Skin epidermis (tissue), 12 donors: ENCODE measurements around the gene PCBP3.
"Not testable (repeated sequence)": the region's sequence is repeated elsewhere in the genome, so short reads cannot be mapped to it uniquely, and the experiment has no call there.

Experiments
- H3K27ac ChIP-seq, 21 experiments: fragments of 200-600 bp; sonication (generic) in 11 of 21; one replicate each; pipeline ENCODE4 v1.5.0; 2020; ENCODE audit warnings: mild to moderate bottlenecking in 3 of 21, inconsistent platforms in 2 of 21, moderate library complexity in 2 of 21
- H3K4me3 ChIP-seq, 7 experiments: fragments of 200-600 bp; sonication (generic) in 2 of 7; one replicate each; pipeline ENCODE4 v1.5.0; 2020; ENCODE audit warnings: inconsistent platforms in 2 of 7, mild to moderate bottlenecking in 2 of 7, moderate library complexity in 1 of 7

PCBP3 gene

DNA sequence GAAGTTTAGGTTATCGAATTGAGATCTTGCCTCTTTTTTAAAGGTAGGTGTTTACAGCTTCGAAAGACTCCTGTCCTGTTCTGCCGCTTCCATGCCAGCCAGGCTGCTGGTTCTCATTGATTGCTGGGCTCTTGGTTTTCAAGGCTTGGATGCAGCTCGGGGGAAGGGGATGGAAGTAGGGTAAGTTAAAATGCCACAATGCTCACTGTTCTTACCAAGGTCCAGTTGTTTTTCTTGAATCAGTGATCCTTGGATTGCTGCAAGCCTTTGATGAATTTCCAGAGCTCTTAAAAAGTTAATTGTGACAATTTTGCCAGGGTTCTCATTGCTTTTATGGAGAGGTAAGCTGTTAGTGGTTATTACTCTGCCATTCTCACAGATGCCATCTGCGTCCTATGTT is 74.9 kb downstream of the PCBP3 start:
- H3K27ac ChIP-seq, result no peak overlapping the region
- H3K4me3 ChIP-seq, result no peak overlapping the region

DNA sequence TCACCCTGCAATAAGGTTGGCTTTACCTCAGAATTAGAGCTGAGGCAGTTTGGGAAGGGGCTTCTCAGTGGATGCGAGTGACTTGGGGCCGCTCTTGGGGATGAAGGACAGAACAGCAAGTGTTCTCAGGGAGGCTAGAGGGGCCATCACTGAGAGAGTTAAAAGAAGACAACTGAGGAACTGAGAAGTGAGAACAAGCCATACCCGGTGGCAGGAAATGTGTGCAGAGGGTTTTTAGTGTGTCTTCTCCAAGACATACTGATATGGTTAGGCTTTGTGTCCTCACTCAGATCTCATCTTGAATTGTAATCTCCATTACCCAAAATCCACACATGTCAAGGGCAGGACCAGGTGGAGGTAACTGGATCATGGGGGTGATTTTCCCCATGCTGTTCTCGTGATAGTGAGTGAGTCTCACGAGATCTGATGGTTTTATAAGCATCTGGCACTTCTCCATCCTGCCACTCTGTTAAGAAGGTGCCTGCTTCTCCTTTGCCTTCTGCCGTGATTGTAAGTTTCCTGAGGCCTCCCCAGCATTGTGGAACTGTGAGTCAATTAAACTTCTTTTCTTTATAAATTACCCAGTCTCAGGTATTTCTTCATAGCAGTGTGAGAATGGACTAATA is 75.8 kb downstream of the PCBP3 start:
- no peak overlapping the region for H3K4me3 ChIP-seq
- H3K27ac ChIP-seq, result no peak overlapping the region

DNA sequence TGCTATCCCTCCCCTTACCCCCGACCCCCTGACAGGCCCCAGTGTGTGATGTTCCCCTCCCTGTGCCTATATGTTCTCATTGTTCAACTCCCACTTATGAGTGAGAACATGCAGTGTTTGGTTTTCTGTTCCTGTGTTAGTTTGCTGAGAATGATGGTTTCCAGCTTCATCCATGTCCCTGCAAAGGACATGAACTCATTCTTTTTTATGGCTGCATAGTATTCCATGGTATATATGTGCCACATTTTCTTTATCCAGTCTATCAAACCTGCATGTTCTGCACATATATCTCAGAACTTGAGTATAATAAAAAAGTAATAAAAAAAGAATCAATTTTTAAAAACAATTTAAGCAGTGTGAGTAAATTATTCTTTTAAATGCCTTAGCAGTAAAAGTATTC is 76.7 kb downstream of the PCBP3 start:
- H3K4me3 ChIP-seq, H3K27ac ChIP-seq: not testable (repeated sequence)

DNA sequence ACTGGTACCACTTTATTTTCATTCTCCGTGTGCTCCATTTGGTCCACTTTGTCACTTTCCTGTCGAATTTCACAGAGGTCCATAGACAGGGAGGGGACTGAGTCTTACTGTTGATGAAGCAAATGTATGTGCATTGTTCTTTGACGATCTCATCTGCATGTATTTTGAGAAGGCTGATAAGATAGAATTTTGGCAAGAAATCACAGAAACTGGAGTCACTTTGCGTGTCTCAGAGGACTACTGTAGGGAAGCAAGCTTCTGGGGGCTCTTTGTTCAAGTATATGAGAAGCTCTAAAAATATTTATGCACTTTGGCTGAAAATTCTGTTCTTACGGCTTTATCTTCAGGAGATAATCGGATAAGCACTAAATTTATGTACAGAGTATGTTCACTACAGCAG is 78.1 kb downstream of the PCBP3 start:
- Histone ChIP-seq H3K27ac (no peak overlapping the region), H3K4me3 (no peak overlapping the region)

DNA sequence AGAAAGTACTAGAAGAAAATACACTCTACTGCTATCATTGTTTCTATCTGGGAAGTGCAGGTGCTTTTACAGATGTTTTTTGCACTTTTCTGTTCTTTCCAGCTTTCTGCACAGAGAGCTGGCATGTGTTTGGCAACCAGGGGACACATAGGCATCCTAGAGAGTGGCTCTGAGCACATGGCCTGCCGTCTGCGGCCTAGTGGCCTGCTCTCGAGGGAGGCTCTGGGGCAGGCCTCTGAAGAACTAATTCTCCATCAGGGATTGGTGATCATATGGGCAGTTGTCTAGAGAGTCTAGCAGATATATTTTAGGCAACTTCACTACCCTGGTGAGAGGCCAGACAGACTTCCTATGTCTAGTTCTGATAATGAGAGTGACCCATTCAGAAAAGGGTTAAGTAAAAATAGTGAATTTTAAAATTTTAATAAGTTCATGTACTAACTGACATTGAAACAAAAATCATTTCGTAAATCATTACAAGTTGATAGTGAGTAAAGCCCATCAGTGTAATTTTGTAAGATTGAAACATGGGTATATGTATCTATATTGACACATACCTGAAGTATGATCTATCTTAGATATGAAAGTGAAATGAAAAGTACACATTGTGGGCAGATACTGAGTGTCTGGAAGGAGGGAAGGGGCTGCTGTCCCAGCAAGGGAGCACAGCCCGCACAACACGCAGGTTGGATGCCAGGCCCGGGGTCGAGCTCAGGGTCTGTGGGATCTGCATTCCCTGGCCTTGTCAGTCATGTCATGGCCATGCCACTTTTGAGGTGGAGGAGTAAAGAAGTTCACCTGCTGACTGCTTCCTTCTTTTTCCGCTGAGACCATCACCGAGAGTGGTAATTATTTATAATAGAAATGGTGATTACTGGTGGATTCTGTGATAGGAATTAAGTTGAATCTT is 79.8 kb downstream of the PCBP3 start:
- Histone ChIP-seq H3K4me3 (no peak overlapping the region), H3K27ac (no peak overlapping the region)

DNA sequence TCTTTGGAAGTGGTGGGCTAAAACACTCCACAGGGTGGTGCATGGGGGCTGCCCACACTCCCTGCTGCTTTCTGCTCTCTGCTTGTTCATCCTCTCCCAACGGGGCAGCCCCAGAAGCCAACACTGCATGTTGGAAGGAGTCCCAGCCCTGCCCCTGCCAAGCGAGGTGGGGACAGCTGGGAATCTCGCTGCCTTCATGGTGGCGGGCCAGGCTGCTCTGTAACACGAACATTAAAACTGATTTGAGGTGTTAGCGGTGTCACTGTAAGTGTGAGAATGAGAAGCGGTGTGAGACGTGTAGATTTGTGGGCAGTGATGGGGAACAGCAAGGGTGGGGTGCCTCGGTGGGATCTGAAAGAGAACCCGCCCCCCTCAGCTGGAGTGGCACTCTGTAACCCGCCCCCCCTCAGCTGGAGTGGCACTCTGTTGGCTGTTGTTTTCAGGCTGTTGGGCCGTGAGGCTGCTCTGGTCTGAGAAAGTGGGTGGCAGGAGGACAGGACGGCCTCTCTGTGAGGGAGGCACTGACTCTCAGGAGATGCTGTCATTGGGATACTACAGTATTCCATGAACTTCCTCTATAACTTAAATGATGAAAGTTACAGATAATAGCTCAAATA is 80.9 kb downstream of the PCBP3 start:
- H3K4me3 ChIP-seq, result no peak overlapping the region
- no peak overlapping the region for H3K27ac ChIP-seq

DNA sequence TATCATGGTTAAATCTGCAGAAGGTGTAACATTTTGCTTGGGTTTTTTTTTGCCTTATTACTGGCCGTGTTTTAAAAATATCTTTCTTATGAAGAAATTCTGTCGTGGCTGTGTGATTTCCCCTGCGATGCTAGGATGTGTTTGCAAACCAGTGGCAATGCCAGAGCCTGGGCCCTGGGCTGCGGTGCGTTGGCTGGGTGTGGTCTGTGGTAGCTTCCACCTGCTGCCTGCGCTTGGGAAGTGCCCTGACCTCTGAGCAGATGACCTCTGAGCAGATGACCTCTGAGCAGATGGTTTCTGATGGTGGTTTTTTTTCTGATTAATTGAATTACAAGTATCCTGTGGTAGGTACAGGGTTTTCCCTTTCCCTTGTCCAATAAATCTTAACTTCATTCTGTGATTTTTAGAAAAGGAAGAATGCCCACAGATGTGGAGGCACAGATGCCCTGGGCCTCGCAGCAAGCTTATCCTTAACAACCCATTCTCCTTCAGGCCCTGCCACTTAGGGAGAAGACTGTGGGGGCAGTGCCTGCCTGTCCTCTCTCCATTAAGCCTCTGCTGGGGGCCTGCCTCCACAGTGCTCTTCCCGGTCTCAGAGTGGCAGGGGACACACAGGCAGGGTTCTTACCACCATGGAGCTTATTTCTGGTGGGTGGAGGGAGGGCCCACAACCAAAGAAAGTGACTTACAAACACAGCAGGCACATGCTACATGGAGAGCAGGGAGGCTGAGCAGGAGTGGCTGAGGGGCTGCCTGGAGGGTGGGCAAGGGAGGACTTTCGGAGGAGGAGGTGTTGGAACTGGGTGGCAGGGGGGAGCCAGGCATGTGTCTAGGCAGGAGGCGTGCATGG is 81.7 kb downstream of the PCBP3 start:
- no peak overlapping the region for H3K27ac ChIP-seq
- no peak overlapping the region for H3K4me3 ChIP-seq

DNA sequence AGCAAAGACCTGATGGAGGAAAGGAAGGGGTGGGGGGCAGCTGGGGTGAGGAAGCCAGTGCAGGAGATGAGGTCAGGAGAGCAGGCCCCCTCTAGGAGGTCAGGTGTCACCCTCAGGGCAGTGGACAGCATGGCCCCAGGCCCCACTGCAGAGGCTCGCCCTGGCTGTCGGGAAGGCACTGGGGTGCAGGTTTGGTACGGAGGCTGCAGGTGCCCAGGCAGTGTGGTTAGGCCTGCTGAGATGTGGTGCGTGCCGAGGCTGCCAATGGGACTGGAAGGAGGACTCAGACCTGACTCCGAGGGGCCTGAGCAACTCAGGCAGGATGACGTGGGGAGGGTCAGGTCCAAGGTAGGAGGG is 82.3 kb downstream of the PCBP3 start:
- Histone ChIP-seq H3K4me3 (no peak overlapping the region), H3K27ac (no peak overlapping the region)

DNA sequence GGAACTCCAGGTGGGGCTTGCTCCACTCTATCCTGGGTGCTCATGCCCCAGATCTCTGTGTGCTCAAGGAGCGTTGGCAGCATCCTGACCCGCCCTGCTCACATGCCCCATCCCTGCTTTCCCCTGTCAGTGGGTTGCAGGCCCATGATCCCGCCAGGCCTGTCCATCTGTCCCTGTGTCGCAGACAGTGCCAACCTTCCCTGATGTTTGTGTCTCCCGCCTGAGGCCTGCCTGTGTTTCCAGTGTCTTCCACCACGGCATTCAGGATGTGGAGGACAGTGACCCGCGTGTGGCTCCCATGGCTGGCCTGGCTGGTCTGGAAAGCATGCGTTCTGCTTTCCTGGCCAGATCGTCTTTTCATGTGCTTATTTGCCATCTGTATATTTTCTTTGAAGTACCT is 82.9 kb downstream of the PCBP3 start:
- no peak overlapping the region for H3K4me3 ChIP-seq
- no peak overlapping the region for H3K27ac ChIP-seq

DNA sequence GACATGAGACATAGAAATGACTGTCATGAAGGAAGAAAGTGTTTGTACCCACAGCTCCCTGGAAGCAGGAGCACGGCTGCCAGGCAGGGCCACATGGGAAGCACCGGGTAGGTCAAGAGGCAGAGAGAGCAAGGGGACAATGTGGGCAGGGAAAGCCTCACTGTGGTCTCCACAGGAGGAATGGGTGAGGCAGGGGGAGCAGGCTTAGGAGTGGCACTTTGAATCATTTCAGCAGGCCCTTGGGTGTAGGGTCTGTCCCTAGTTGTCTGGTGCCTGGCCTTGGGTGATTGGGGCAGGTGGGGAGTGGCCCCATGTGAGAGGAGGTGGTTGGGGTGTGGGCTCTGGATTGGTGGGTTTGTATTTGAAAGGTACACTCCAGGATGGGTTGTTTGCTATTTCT is 83.9 kb downstream of the PCBP3 start:
- no peak overlapping the region for H3K27ac ChIP-seq
- H3K4me3 ChIP-seq, result no peak overlapping the region

DNA sequence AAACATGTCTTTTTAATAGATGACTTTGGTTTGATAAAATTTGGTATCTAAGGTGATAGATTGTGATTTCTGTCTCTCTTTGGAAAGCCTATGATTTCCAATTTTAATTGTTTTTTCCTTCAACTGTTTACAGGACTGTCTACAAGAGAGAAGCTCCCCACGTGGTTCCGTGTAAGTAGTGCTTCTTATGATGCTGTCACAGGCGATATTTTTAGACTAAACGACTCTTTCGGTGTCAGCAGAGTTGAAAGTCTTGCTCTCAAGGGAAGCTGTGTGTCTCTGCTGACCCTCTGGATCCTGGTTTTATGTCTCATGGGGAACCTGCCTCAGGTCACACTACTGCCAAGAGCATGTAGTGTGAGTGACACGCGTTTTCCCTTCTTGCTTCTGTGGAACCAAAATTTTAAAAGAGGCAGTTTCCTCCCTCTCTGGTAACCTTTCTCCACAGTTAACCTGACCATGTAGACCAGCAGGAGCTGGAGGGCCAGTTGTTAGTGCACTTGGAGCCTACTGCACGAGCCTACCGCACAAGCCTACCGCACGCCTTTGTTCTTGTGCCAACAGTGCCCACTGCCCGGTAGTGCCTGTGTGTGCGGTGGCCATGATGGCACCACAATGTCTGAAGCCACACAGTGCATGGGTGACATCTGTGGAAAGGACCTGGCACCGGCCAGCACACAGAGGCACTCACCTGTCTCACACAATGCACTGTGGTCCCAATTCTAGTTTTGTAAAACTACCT is 91.9 kb downstream of the PCBP3 start:
- Histone ChIP-seq H3K4me3 (no peak overlapping the region), H3K27ac (no peak overlapping the region)

DNA sequence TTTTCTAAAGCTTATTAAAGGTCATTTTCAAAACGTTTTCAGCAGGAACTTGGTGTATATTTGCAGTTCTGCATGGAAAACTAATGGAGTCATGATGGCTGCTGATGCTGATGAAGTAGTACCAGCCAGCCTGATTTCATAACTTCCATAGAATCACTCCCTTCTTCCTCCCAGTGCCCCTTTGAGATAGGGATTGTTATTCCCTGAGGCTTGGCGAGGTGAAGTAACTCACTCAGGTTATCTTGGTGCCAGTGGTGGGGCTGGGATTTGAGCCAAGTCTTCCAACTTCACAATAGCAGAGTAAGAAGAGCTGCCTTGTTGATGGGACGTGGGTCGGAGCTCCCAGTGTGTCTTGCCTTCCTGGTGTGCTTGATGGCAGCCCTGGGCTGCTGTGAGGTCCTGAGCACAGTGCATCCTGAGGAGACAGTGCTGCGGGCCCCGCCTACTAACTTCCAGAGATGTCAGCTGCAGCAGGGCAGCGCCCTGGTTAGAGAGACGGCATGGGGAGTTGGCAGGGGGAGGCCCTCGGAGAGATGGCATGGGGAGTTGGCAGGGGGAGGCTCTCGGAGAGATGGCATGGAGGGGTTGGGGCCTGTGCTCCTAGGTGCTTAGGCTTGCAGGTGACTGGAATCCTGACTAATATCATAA is 92.6 kb downstream of the PCBP3 start:
- peak overlapping the region in 1 of 21 experiments; percentile 59 for H3K27ac ChIP-seq

DNA sequence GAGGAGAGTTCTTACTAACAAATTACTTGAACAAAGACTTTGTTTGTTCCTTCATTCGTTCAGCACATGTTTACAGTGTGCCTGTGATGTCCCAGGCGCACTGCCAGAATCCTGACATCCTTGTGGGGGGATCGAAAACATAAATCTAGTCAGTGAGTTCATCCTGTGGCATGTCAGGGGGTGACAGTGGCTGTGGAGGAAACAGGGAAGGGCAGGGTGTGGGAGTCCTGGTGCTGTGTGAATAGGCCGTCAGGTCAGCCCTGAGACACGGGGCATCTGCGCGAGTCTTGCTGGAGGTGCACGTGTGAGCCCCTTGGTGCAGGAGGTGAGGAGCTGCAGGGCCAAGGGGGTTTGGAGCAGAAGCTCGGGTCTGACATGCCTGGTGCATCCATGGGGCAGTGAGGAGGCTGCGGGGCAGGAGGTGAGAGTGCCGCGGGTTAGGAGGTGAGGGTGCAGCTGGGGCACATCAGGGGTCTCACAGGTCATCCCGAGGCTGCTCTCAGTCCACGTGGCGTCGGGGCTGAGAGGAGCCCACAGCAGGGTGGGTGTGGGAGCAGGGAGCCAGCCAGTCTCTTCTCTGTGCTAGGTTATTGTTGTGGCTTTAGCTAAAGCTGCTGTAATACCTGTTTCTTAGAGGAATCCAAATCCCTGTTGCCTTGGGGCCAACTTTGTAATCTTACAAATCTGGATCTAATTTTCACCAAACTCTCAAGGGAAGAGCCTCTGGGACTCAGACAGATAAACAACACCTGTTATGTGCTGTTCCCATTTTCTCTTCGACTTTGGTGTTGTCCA is 93.4 kb downstream of the PCBP3 start:
- Histone ChIP-seq H3K4me3 (no peak overlapping the region), H3K27ac (peak overlapping the region in 1 of 21 experiments; percentile 59)

More for the DNA sequence above, 92.6 kb downstream of the PCBP3 start:
- H3K4me3 ChIP-seq, result no peak overlapping the region

DNA sequence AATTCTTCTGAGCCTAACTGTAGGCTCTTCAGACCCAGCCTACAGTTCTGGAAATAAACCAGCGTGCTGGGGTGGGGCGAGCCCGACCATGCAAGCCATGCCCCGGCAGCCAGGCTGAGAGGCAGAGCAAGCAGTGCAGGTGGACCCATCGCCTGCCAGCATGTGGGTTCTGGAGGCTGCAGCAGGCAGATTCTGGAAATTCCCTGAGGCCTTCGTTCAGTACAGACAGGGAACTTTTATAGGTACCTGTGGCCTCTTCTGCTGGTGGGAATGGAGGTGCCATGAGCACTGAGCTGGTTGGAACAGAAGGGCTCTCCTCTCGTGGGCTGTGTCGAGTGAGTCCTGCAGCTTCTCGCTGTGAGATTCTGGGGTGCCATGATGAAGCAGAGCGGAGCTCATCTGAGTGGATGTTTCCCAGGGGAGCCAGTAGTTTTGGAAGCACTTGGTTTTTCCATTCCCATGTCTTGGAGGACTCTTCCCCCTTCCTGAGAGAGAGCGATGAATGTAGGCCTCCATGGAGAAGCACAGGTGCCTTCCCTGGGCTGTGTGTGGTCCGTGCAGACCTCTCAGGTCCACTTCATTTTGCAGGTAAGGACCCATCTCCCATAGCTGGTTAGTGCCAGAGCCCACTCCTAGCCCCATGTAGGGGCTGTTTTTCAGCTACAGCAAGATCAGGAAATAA is 94.1 kb downstream of the PCBP3 start:
- H3K27ac ChIP-seq, result peak overlapping the region in 1 of 21 experiments; percentile 59

DNA sequence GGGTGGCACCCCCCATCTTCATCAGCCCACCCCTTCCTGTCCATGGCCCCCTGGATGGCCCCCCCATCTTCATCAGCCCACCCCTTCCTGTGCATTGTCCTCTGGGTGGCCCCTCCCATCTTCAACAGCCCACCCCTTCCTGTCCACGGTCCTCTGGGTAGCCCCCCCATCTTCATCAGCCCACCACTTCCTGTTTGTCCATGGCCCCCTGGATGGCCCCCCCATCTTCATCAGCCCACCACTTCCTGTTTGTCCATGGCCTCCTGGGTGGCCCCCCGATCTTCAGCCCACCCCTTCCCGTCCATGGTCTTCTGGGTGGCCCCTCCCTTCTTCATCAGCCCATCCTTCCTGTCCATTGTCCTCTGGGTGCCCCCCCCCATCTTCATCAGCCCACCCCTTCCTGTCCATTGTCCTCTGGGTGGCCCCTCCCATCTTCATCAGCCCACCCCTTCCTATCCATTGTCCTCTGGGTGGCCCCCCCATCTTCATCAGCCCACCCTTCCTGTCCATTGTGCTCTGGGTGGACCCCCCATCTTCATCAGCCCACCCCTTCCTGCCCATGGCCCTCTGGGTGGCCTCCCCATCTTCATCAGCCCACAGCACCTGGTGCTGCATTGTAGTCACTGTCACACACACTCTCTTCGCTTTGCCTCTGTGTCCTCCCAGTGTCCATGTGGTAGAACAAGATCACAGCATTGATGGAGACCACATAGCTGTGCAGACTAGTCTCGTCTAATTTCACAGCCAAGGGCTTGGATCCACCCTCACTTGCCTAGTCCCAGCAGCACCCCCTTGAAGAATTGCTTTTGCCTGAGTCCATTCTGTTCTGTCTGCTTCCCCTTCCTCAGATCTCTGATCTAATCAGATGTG is 95.9 kb downstream of the PCBP3 start:
- Histone ChIP-seq H3K4me3 (no peak overlapping the region), H3K27ac (no peak overlapping the region)

More for the DNA sequence above, 94.1 kb downstream of the PCBP3 start:
- no peak overlapping the region for H3K4me3 ChIP-seq

DNA sequence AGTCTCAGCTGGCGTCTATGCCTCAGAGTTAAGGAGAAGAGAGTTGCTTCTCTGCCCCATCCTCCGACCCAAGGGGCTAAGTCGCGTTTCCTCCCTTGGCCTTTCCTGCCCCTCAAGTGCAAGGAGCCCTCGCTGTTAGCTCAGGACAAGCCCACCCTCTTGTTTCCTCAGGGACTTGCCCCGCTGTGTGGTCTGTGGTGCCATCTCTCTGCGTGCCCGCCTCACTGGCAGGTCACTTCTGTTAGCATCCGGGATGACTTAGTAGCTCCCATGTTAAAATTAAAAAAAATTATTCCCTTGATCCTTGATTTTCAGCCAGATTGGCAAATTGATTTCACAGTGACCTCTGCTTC is 96.5 kb downstream of the PCBP3 start:
- H3K27ac ChIP-seq, result no peak overlapping the region
- no peak overlapping the region for H3K4me3 ChIP-seq
